AG10803 (cell line): ENCODE data around the gene RAPGEF1.

Experiments
- DNase-seq: peaks from one replicate; pipeline ENCODE4 v3.0.0; 2010; ENCODE audit warnings: low read depth
- H3K4me3 ChIP-seq: 2 replicates; pipeline ENCODE4 v1.5.1; 2011; ENCODE audit warnings: mild to moderate bottlenecking, low read length, control low read depth
- TF ChIP-seq, protein P1 (sequence below): conservative IDR thresholded peaks from 2 replicates; pipeline ENCODE4 v1.5.1; 2011; ENCODE audit warnings: mild to moderate bottlenecking, low read length, control low read depth, inconsistent platforms

RAPGEF1 gene

DNA sequence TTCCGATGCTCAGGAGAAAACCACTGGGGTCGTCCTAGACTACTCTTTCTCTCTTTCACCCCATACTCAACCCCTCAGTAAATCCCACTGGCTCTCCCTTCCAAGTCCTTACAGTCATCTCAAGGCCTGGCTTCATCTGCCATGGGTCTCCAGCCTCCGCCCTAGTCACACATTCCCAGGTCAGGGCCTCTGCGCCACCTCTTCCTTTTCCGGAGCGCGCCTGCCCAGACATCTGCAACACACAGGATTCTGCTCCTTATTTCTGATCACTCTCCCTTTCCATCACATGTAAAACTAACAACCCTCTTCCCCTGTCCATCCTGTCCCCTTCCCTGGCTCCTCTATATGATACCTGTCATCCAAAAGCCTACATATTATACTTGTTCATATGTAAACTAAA, 39.8 kb downstream of the RAPGEF1 start:
- TF ChIP-seq, protein P1, sequence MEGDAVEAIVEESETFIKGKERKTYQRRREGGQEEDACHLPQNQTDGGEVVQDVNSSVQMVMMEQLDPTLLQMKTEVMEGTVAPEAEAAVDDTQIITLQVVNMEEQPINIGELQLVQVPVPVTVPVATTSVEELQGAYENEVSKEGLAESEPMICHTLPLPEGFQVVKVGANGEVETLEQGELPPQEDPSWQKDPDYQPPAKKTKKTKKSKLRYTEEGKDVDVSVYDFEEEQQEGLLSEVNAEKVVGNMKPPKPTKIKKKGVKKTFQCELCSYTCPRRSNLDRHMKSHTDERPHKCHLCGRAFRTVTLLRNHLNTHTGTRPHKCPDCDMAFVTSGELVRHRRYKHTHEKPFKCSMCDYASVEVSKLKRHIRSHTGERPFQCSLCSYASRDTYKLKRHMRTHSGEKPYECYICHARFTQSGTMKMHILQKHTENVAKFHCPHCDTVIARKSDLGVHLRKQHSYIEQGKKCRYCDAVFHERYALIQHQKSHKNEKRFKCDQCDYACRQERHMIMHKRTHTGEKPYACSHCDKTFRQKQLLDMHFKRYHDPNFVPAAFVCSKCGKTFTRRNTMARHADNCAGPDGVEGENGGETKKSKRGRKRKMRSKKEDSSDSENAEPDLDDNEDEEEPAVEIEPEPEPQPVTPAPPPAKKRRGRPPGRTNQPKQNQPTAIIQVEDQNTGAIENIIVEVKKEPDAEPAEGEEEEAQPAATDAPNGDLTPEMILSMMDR = no peak
- no peak overlapping the region for H3K4me3 ChIP-seq

DNA sequence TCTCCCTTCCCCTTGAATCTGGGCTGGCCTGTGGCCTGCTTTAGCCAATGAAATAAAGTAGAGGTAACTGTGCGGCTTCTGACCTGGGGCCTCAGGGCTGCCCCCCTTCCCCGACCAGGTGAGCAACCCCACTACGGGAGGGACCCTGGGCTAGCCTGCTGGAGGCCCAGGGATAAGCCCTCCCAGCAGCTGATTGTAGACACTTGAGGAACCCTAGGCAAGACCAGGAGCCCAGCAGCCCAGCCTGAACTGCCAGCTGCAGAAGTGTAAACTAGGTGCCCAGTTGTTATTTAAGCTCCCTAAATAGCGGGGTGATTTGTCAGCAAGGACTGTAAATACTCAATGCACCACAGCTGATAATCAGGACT, 41.3 kb downstream of the RAPGEF1 start:
- DNase-seq = no peak
- H3K4me3 ChIP-seq = no peak overlapping the region
- TF ChIP-seq, protein P1 = no peak

More for the DNA sequence above, 39.8 kb downstream of the RAPGEF1 start:
- DNase-seq = no peak

DNA sequence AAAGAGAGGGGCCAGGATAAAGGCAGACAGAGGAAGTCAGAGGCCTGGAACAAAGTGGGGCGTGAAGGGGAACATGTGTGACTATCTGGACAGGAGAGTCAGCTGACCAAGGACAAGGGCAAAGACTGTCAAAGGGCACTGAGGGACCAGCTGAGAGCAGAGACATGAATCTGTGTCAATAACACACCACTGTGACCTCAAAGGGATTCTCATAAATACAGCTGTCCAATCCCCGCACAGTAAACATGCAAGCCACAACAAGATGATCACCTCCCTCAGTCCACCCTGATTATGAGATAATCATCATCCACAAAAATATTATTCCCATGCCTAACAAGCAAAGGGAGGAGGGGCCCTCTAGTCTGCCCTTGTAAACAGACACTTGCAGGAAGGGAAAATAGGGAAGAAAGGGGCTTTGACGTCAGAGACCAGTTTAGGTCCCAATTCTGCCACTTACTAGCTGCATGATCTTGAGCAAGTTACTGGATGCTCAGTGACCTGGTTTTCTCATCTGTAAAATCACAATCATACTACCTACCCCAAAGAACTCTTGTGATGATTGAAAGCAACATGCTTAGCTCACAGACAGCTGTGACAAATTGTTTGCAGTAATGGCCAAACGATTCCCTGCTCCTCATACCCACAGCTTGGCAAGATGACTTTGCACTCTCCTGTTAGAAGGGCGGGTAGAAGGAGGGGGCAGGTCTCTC, 41.8 kb downstream of the RAPGEF1 start:
- no peak overlapping the region for H3K4me3 ChIP-seq
- TF ChIP-seq, protein P1 = no peak
- DNase-seq = no peak

DNA sequence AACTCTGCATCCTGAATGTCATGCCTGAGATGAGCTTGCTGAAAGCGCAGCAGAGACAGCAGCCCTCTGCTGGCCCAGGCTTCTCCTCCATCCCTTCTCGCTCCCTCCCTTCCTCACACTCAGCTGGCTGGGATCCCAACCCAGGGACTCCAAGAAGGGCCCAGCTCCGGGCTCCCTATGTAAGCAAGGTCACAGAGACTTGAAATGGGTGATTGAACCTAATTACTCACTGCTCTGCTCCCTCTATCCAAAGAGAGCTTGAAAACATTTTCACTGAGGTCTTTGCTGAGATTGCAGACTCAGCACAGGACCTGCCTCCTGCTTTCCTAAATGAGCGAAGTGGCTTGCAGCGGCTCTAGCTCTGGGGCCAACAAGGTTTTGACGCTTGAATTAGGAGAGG, 42.8 kb downstream of the RAPGEF1 start:
- no peak overlapping the region for H3K4me3 ChIP-seq
- no peak for DNase-seq
- TF ChIP-seq, protein P1 = no peak

DNA sequence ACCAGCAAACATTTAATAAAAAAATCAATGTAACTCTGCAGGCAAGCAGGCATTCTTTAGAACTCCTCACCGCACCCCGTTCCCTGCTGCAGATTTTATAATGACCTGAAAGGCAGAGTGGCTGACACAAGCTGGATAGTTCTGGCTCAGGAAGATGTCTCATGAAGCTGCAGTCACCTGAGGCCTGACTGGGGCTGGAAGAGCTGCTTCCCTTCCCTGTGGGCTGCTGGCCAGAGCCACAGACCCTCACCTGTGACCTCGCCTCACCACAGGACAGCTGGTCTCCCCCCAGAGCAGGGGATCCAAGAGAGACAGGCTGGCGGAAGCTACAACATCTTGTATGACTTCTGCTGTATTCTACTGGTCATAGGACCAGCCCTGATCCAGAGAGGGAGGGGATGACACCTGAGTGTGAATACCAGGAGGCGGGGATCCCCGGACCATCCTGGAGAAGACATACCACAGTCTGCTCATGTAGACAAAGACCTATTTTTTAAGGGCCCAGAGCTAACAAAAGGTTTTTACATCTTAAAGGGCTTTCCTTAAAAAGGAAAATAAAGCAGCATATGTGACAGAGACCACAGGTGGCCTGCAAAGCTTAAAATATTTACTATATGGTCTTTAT, 43.9 kb downstream of the RAPGEF1 start:
- no peak for DNase-seq
- H3K4me3 ChIP-seq = no peak overlapping the region
- TF ChIP-seq, protein P1 = no peak

DNA sequence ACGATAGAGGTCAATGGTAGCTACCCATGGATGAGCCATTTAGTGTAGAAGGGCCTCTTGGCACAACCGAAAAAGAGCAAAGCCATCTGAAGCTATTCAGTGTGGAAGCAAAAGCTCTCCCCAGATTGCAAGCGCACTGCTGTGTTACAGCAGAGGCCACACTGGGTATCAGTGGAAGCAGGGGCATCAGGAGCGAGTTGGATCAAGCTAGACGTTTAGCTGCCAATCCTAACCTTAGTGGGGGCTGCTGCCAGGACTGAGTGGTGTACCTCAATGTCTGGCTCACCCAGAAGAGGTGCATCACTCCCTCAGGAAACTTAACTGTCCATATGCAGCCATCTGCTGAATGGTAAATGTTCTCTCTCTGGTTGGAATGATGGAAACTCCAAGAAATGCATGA, 44.5 kb downstream of the RAPGEF1 start:
- TF ChIP-seq, protein P1 = no peak
- no peak overlapping the region for H3K4me3 ChIP-seq
- no peak for DNase-seq
